Gastrocnemius medialis (tissue), 4 donors: ENCODE data around the gene SHROOM3.

ENCODE experiments used
- POLR2A ChIP-seq, 2 donors: fragments of 450-650 bp; IDR thresholded peaks; one replicate each; pipeline ENCODE4 v1.6.1; 2017; ENCODE audit warnings: antibody characterized with exemption in 2 of 2, mild to moderate bottlenecking in 2 of 2, moderate library complexity in 2 of 2
- TF ChIP-seq, protein P1 (sequence below), 5 experiments: fragments of 450-650 bp in 3 of 5; fragments of 200-600 bp in 2 of 5; sonication (generic) in 2 of 5; IDR thresholded peaks in 4 of 5; conservative IDR thresholded peaks in 1 of 5; 1 replicate in 4 of 5; 2 replicates in 1 of 5; pipeline ENCODE4 v1.5.1; 2016 to 2019; ENCODE audit warnings: antibody characterized with exemption in 5 of 5, mild to moderate bottlenecking in 3 of 5, moderate library complexity in 3 of 5

DNA sequence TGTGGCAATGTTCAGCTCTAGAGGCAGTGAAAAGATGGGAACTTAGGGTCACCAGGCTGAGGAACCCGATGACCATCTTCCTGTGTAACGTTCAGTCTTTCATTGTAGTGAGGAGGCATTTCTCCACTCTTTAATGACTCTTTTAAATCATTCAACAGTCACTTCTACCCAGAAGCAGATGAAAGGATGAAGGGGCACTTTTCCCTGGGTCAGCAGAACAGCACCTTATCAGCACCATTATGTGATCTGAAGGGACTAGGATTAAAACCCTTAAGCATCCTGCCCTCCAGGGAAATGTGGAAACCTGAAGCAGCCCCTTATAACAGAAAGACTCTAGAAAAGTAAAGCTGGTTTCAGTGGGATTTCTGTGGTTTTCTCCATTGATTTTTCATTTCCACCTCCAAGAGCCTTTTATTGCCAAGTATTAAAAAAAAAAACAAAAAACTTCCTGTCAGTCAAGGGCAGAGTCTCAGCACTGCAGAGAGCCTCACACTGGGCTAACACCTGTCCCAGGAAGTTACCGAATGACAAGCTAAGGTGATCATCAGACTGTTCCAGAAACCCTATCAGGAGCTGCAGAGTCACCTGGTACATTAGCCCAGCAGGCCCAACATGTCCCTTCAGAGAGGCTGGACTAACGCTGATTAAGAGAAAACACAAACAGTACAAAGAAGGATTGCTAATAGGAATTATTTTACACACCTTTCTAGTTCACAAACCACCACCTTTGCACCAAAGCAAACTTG, 185.9 kb downstream of the SHROOM3 start:
- no peak for TF ChIP-seq POLR2A (IDR thresholded peaks at IDR 0.05)
- TF ChIP-seq, protein P1, sequence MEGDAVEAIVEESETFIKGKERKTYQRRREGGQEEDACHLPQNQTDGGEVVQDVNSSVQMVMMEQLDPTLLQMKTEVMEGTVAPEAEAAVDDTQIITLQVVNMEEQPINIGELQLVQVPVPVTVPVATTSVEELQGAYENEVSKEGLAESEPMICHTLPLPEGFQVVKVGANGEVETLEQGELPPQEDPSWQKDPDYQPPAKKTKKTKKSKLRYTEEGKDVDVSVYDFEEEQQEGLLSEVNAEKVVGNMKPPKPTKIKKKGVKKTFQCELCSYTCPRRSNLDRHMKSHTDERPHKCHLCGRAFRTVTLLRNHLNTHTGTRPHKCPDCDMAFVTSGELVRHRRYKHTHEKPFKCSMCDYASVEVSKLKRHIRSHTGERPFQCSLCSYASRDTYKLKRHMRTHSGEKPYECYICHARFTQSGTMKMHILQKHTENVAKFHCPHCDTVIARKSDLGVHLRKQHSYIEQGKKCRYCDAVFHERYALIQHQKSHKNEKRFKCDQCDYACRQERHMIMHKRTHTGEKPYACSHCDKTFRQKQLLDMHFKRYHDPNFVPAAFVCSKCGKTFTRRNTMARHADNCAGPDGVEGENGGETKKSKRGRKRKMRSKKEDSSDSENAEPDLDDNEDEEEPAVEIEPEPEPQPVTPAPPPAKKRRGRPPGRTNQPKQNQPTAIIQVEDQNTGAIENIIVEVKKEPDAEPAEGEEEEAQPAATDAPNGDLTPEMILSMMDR (IDR thresholded peaks at IDR 0.05 in 4 of 5, conservative IDR thresholded peaks at IDR 0.05 in 1 of 5): no peak
